Stimulated activated naive CD4-positive, alpha-beta T cell (primary cell): ENCODE data around the gene PIM3.

Experiments used
- DNase-seq, 6 experiments: peaks; one replicate each; lab custom pipeline; 2025; lab: John Stamatoyannopoulos, UW

The PIM3 gene

GRCh38 chr22:49960159-49961004 is at the start of gene PIM3:
Gene PIM3 (plus strand): TSS chr22:49960772. CDS start chr22:49960948, 176 bp downstream.
- peak; percentile 86 to 97 (median 88) for DNase-seq

GRCh38 chr22:49911881-49912625 is 48.5 kb upstream of the PIM3 start:
- DNase-seq: no peak

- no peak for DNase-seq
These were observed 47.5 kb upstream of the PIM3 start for GRCh38 chr22:49913026-49913425.

GRCh38 chr22:49913446-49913845 is 47.1 kb upstream of the PIM3 start:
- DNase-seq: no peak

GRCh38 chr22:49914256-49914655 is 46.3 kb upstream of the PIM3 start:
- DNase-seq: no peak

- no peak for DNase-seq
These were observed 45.0 kb upstream of the PIM3 start for GRCh38 chr22:49915610-49916009.

GRCh38 chr22:49916831-49917230 is 43.7 kb upstream of the PIM3 start:
- DNase-seq: no peak

GRCh38 chr22:49917974-49918910 is 42.3 kb upstream of the PIM3 start, which contains the start of the genes ALG12 and CRELD2:
Gene ALG12 (minus strand): TSS chr22:49918438. CDS start chr22:49913765, 4,673 bp downstream.
Gene CRELD2 (plus strand): TSS chr22:49918634. CDS start chr22:49918770, 136 bp downstream.
- DNase-seq: peak; percentile 90 to 95 (median 94)

- DNase-seq: no peak
These were observed 41.4 kb upstream of the PIM3 start for GRCh38 chr22:49918911-49919881.

GRCh38 chr22:49920859-49921258 is 39.7 kb upstream of the PIM3 start:
- DNase-seq: no peak

GRCh38 chr22:49921508-49922278 is 38.9 kb upstream of the PIM3 start:
- DNase-seq: no peak

GRCh38 chr22:49922484-49922883 is 38.1 kb upstream of the PIM3 start:
- no peak for DNase-seq

- DNase-seq: no peak
These were observed 37.6 kb upstream of the PIM3 start for GRCh38 chr22:49922926-49923325.

- peak in 1 of 6 experiments; percentile 19 for DNase-seq
These were observed 37.1 kb upstream of the PIM3 start for GRCh38 chr22:49923445-49923844.

- no peak for DNase-seq
These were observed 36.3 kb upstream of the PIM3 start for GRCh38 chr22:49924113-49924833.

GRCh38 chr22:49925525-49926128 is 34.9 kb upstream of the PIM3 start:
- DNase-seq: peak; percentile 65 to 78 (median 76)

- DNase-seq: no peak
These were observed 33.7 kb upstream of the PIM3 start for GRCh38 chr22:49926916-49927315.

- no peak for DNase-seq
These were observed 32.9 kb upstream of the PIM3 start for GRCh38 chr22:49927483-49928184.
